ENCODE results near the gene GRXCR2. TPM values are rescaled to one million over a fixed set of nuclear protein-coding genes. Genes with fewer than 3 reads are reported as not detected.
"Not testable (repeated sequence)": the region's sequence is repeated elsewhere in the genome, so short reads cannot be mapped to it uniquely, and the experiment has no call there.

The GRXCR2 gene
- polyA plus RNA-seq, 6 donors from 2014 or later, result not detected

GRCh38 chr5:145846081-145846480 lies 26.7 kb downstream of the GRXCR2 start:
- DNase-seq (no peak), ATAC-seq (ENCODE audit: low read depth in 2 of 2) (no peak)
- H3K4me1 Mint-ChIP-seq, result no peaks in the 10 kb centered on the region
- H3K27ac Mint-ChIP-seq, result no peak overlapping the region
- H3K9me3 Mint-ChIP-seq, result peaks cover 0 to 6% (median 3%) of the 10 kb centered on the region in 7 donors
- H3K4me3 Mint-ChIP-seq, result no peak overlapping the region
- H3K36me3 Mint-ChIP-seq, result no peaks in the 10 kb centered on the region
- H3K27me3 Mint-ChIP-seq, result peaks cover 4 to 42% (median 31%) of the 10 kb centered on the region in 3 donors

DNA sequence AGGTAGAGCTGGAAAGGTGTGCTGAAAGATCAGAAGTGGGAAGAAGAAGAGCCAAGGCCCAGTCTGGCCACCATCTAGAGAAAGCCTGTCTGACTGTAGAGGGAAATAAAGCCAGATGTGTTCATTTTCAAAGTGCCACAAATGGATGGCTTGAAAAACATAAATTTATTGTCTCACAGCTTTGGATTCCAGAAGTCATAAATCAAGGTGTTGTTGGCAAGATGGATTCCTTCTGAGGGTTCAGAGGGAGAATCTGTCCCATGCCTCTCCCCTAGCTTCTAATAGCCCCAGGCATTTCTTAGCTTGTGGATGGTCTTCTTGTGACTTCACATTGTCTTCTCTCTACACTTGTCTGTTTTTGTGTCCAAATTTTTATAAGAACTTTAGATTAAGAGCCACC lies 31.5 kb downstream of the GRXCR2 start:
- H3K27ac Mint-ChIP-seq, result no peak overlapping the region
- H3K27me3 Mint-ChIP-seq, result peaks cover 10 to 28% (median 12%) of the 10 kb centered on the region in 3 donors
- no peaks in the 10 kb centered on the region for H3K36me3 Mint-ChIP-seq
- ATAC-seq (ENCODE audit: low read depth in 2 of 2) (no peak), DNase-seq (no peak)
- H3K4me3 Mint-ChIP-seq, result no peak overlapping the region
- H3K9me3 Mint-ChIP-seq, result no peaks in the 10 kb centered on the region
- H3K4me1 Mint-ChIP-seq, result peaks cover 0 to 4% (median 2%) of the 10 kb centered on the region in 3 donors

DNA sequence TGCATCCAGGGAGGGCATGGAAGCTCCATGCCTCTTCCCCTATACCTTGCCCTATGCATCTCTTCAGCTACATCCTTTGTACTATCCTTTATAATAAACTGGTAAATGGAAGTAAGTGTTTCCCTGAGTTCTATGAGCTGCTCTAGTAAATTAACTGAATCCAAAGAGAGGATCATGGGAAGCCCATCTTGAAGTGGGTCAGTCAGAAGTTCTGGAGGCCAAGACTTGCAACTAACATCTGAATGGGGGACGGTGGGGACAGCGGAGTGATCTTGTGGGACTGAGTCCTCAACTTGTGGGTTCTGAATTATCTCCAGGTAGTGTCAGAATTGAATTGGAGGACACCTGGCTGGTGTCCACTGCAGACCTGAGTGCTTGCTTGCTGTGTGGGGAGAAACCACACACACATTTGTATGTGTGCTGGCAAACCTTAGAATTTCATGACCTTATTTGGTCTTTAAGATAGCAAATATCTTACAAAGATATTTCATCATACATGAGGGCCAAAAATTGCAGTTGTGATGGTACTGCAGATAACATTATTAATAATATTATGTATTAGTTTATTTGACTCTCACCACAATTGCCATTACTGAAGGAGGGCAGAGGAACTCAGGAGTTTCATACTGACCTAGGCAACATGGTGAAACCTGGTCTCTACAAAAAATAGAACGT lies 32.2 kb downstream of the GRXCR2 start:
- Mint-ChIP-seq H3K9me3 (no peaks in the 10 kb centered on the region), H3K4me1 (peaks cover 0 to 8% (median 4%) of the 10 kb centered on the region in 3 donors), H3K27ac (no peak overlapping the region), H3K4me3 (no peak overlapping the region), H3K27me3 (peaks cover 7 to 28% (median 10%) of the 10 kb centered on the region in 3 donors), H3K36me3 (no peaks in the 10 kb centered on the region)
- ATAC-seq (ENCODE audit: low read depth in 2 of 2), result no peak
- DNase-seq, result no peak

DNA sequence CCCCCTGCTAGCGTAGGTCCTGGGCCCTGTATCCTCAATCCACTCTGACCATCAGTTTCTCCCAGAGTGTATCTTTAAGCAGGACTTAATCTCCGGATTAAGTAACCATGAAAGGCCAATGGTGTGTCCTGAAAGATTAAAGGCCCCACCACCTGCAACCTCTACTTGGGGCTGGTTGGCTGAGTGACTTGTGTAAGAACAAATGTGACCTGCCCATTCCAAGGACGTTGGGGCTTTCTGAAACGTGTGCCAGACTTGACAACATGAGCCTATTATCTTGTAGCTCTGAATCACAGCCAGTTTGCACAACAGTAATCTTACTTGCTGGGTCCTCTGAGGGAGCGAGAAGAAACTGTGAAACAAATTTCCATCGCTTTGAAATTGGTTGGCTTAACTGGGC lies 34.5 kb downstream of the GRXCR2 start:
- H3K27me3 Mint-ChIP-seq, result peaks cover 2 to 24% (median 6%) of the 10 kb centered on the region in 3 donors
- no peaks in the 10 kb centered on the region for H3K36me3 Mint-ChIP-seq
- H3K9me3 Mint-ChIP-seq, result no peaks in the 10 kb centered on the region
- ATAC-seq (ENCODE audit: low read depth in 2 of 2) (no peak), DNase-seq (no peak)
- H3K27ac Mint-ChIP-seq, result no peak overlapping the region
- H3K4me1 Mint-ChIP-seq, result peaks cover 6 to 18% (median 12%) of the 10 kb centered on the region in 3 donors
- no peak overlapping the region for H3K4me3 Mint-ChIP-seq

DNA sequence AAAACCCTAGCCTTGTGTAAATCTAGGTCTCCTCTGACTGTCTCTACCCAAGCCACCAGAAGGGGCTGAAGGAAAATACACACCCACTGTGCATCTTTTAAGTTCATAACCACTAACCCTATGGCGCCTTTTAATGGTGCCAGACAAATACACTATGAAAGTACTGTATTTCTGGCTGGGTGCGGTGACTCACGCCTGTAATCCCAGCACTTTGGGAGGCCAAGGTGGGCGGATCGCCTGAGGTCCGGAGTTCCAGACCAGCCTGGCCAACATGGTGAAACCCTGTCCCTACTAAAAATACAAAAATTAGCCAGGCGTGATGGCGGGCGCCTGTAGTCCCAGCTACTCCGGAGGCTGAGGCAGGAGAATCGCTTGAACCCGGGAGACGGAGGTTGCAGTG lies 36.6 kb downstream of the GRXCR2 start:
- not testable (repeated sequence) for H3K9me3 Mint-ChIP-seq; H3K27ac Mint-ChIP-seq; ATAC-seq (ENCODE audit: low read depth in 2 of 2); DNase-seq; H3K36me3 Mint-ChIP-seq; H3K27me3 Mint-ChIP-seq
- peaks cover 6 to 18% (median 12%) of the 10 kb centered on the region in 3 donors for H3K4me1 Mint-ChIP-seq
- peak overlapping the region; percentile 38 to 90 (median 74) for H3K4me3 Mint-ChIP-seq

DNA sequence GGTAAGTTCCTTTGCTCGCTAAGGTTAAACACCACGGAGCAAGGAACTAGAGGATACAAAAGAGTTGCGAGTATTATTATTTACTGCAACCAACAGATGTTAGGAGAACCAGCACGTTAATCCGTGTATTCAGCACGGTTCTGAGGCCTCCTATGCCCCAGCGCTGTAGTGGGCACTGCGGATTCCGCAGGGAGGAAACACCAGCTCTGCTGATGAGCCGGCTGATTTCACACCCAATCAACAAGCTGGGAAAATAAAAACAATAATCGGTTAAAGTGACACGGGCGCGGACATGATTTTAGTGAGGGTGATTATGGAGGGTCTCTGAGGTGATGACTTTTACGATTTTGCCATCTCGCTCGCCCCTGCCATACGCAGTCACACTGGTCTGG lies 37.0 kb downstream of the GRXCR2 start:
- Mint-ChIP-seq H3K4me1 (peaks cover 6 to 18% (median 12%) of the 10 kb centered on the region in 3 donors), H3K4me3 (peak overlapping the region; percentile 72 to 90 (median 85)), H3K27ac (peak overlapping the region in 1 of 6 donors; percentile 7), H3K9me3 (no peaks in the 10 kb centered on the region), H3K27me3 (peaks cover 0 to 6% (median 2%) of the 10 kb centered on the region in 3 donors), H3K36me3 (no peaks in the 10 kb centered on the region)
- ATAC-seq (ENCODE audit: low read depth in 2 of 2) (no peak), DNase-seq (no peak)

GRCh38 chr5:145834917-145835847 lies 37.6 kb downstream of the GRXCR2 start, which contains the start of gene PRELID2:
PRELID2 (minus strand) TSS chr5:145835342; CDS start chr5:145835251, 91 bp downstream.
- Mint-ChIP-seq H3K9me3 (no peaks in the 10 kb centered on the region), H3K27ac (peak within 1 kb of the TSS in 5 of 6 donors; percentile 6 to 79 (median 8)), H3K27me3 (peaks cover 0 to under 1% (median 0%) of the 10 kb centered on the region in 3 donors), H3K4me1 (peaks cover 6 to 18% (median 12%) of the 10 kb centered on the region in 3 donors), H3K4me3 (peak within 1 kb of the TSS; percentile 72 to 90 (median 85)), H3K36me3 (no peaks in the 10 kb centered on the region)
- ATAC-seq (ENCODE audit: low read depth in 2 of 2), result peak; percentile 88 to 91
- DNase-seq, result peak; percentile 60

GRCh38 chr5:145834554-145834916 lies 38.3 kb downstream of the GRXCR2 start:
- ATAC-seq (ENCODE audit: low read depth in 2 of 2), result no peak
- Mint-ChIP-seq H3K27me3 (no peaks in the 10 kb centered on the region), H3K4me3 (peak overlapping the region; percentile 72 to 90 (median 85)), H3K36me3 (no peaks in the 10 kb centered on the region), H3K4me1 (peaks cover 6 to 18% (median 12%) of the 10 kb centered on the region in 3 donors), H3K9me3 (no peaks in the 10 kb centered on the region), H3K27ac (peak overlapping the region in 4 of 6 donors; percentile 6 to 43 (median 7))
- no peak for DNase-seq

DNA sequence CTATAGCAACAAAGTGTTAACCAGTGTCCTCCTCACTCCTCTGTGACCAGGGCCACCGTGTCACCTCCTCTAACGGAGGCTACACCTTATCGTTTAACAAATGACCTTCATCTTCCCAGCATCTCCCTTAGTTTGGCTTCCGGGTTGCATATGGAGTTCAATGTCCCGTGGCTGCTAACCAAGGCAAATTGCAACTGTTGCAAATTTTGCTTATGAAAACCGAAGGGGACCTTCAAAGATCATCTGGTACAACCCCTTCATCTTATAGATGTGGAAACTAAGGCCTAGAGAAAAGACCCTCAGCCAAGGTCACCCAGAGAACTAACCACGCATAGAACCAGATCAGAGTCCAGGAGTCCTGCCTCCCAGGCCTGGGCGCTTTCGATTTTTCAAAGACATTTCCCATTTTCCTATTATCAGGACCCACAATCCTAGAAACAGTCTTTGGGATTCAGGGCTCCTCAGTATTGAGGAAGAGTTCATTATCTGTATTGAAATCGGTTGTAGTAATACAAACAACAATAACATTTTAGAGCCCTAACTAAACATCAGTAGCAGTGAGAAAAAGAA lies 39.1 kb downstream of the GRXCR2 start:
- Mint-ChIP-seq H3K4me3 (peak overlapping the region; percentile 10 to 90 (median 69)), H3K4me1 (peaks cover 6 to 18% (median 12%) of the 10 kb centered on the region in 3 donors), H3K27me3 (no peaks in the 10 kb centered on the region), H3K27ac (no peak overlapping the region), H3K9me3 (no peaks in the 10 kb centered on the region), H3K36me3 (no peaks in the 10 kb centered on the region)
- DNase-seq (no peak), ATAC-seq (ENCODE audit: low read depth in 2 of 2) (no peak)

DNA sequence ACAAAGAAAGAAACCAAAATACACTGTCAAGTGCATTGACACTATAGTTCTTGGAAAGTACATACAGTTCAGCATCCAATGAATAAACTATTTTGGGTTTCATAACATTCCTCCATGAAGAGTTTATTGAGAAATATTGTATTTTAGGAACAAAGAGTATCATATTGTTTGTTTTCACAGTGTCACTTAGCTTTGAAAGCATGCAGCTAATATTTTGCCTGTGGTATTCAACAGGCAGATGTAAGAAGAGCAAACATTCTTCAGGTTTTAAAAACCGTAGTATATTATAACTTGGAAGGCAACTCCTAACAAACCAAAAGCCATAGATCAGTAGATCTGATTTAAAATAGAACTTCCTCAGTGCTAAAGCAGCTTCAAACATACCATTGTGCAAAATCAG lies 42.2 kb downstream of the GRXCR2 start:
- Mint-ChIP-seq H3K27me3 (no peaks in the 10 kb centered on the region), H3K36me3 (no peaks in the 10 kb centered on the region), H3K9me3 (no peaks in the 10 kb centered on the region), H3K27ac (no peak overlapping the region), H3K4me1 (peaks cover 6 to 10% (median 7%) of the 10 kb centered on the region in 3 donors), H3K4me3 (peak overlapping the region in 1 of 8 donors; percentile 12)
- ATAC-seq (ENCODE audit: low read depth in 2 of 2) (no peak), DNase-seq (no peak)

DNA sequence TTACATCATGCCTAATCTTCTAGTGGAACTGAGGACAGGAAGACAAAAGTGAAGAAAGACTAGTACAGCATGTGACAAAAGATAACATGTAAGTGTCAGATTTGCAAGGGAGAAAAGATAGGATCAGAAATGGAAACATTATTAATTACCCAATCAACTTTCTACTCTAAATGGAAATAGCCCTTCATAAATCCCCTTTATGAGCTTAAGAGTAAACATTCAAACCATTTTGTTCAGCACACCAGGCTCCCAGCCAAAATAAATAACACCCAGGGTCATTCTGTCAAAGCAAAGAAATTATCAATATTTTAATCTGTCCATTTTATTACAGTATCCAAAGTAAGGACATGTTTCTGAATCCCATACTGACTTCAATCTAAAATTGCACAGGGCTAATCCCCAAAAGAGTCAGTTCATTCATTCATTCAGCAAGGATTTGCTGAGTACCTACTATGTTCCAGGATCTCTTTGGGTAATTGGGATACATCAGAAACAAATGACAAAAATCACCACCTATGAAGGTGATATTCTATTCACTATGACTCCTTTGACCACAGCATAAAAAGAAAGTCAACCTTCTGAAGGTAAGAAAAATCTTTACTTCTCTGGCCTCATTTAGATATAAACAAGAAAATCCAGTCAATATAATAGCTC lies 43.0 kb downstream of the GRXCR2 start:
- H3K9me3 Mint-ChIP-seq, result no peaks in the 10 kb centered on the region
- no peak overlapping the region for H3K4me3 Mint-ChIP-seq
- DNase-seq (no peak), ATAC-seq (ENCODE audit: low read depth in 2 of 2) (no peak)
- peaks cover 6 to 8% (median 7%) of the 10 kb centered on the region in 3 donors for H3K4me1 Mint-ChIP-seq
- no peaks in the 10 kb centered on the region for H3K36me3 Mint-ChIP-seq
- no peaks in the 10 kb centered on the region for H3K27me3 Mint-ChIP-seq
- H3K27ac Mint-ChIP-seq, result no peak overlapping the region

- ATAC-seq (ENCODE audit: low read depth in 2 of 2), result no peak
- no peaks in the 10 kb centered on the region for H3K9me3 Mint-ChIP-seq
- H3K27me3 Mint-ChIP-seq, result no peaks in the 10 kb centered on the region
Observed at GRCh38 chr5:145826895-145827674, 45.7 kb downstream of the GRXCR2 start.

More at GRCh38 chr5:145826895-145827674, 45.7 kb downstream of the GRXCR2 start:
- H3K4me1 Mint-ChIP-seq, result no peaks in the 10 kb centered on the region
- H3K27ac Mint-ChIP-seq, result peak overlapping the region in 1 of 6 donors; percentile 21
- H3K4me3 Mint-ChIP-seq, result no peak overlapping the region
- H3K36me3 Mint-ChIP-seq, result no peaks in the 10 kb centered on the region
- no peak for DNase-seq

All from naive B cell (primary cell).